ENCODE measurements around the gene CDC25B.
"Not testable (repeated sequence)": the region's sequence is repeated elsewhere in the genome, so short reads cannot be mapped to it uniquely, and the experiment has no call there.

Gene CDC25B

DNA sequence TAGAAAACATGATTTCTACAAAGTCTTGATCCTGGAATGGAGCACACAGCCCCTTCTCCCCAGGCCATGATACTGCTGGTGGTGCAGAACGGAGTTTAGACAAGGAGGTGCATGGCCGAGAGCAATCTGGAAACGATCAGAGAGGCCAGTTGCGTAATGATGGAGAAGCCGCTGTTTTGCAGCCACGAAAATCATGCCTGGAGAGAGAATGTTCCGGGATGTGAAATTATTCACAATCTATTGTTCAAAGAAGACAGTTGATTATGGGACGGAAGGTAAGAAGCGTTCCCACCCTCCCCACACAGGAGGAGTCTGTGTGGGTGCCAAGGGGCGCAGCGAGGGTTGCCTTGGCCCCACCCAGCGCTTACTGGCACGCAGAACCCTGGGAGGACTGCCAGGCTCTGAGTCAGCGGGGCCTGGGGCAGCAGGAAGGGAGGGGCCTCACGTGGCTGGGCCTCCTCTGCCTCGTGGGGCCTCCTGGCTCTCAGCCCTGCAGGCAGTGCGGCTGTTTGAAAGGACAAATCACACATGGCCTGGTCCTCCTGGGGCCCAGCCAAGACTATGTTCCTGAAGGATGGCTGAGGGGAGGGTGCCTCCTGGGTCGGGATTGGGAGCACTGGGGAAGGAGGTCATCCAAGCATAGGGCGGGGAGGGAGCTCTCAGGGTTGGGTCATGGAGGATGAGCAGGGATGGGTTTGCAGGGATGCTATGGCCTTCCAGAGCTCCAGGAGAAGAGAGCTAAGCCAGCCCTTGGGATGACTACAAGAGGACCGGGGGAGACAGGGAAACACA, 15.6 kb downstream of the CDC25B start:
- peak; percentile 89 for DNase-seq

- DNase-seq, result no peak
Observed at GRCh38 chr20:3812259-3812681, 16.2 kb downstream of the CDC25B start.

DNA sequence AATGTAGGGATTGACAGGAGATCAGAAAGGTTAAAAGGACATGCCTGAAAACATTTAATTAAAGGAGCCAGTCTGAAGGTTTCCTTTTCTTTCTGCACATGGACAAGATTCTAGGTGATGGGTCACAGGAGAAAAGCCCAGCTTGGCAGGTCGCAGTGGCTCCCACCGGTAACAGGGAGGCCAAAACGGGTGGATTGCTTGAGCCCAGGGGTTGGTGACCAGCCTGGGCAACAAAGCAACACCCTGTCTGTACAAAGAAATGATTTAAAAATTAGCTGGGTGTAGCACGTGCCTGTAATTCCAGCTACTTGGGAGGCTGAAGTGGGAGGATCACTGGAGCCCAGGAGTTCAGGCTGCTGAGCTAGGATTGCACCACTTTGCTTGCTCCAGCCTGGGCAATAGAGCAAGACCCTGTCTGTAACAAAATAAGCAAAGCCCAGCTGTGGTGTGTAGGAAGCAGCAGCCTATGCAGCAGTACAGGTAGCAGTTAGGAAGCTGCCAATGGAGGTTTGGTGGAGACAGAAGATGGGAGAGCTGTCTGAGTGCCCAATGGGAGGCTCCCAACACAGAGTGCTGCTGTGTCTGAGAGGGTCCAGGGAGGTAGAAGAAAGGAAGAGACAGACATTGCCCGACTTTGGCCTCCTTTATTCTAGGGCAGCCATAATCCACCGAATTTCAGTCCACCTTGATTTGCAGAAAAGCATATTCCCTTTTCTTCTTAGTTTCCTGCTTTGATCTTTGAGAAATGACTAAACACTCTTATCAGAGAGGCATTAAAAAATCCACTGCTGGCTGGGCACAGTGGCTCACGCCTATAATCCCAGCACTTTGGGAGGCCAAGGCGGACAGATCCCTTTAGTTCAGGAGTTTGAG, 17.1 kb downstream of the CDC25B start:
- DNase-seq, result no peak

- no peak for DNase-seq
Observed at GRCh38 chr20:3813848-3814581, 17.9 kb downstream of the CDC25B start.

GRCh38 chr20:3814928-3815495, 18.9 kb downstream of the CDC25B start:
- no peak for DNase-seq

DNA sequence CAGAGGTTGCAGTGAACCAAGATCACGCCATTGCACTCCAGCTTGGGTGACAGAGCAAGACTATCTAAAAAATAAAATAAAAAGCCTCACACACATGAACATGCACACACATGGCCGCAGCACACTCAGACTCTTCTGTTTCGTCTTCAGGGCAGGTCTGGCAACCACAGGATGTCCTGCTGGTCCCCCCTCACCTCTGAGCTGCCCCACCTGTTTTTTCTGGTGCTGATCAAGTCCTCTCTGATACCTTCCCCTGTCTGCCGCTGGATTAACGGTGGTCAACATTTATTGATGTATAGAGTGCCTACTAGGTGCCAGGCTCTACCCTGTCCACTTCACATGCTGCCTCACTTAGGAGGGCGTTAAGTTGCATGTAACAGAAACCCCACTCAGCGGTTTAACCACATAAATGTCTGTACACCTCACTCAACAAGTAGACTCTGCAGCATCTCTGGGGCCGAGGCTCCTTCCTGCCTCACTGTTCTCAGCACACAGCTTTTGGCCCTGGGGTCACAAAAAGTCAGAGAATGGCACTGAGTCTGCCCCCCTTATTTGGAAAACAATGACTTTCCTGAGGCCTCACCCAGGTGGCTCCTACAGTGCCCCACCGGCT, 19.7 kb downstream of the CDC25B start:
- no peak for DNase-seq

- no peak for DNase-seq
Observed at GRCh38 chr20:3818155-3819151, 22.3 kb downstream of the CDC25B start.

GRCh38 chr20:3819411-3820047, 23.4 kb downstream of the CDC25B start:
- no peak for DNase-seq

DNA sequence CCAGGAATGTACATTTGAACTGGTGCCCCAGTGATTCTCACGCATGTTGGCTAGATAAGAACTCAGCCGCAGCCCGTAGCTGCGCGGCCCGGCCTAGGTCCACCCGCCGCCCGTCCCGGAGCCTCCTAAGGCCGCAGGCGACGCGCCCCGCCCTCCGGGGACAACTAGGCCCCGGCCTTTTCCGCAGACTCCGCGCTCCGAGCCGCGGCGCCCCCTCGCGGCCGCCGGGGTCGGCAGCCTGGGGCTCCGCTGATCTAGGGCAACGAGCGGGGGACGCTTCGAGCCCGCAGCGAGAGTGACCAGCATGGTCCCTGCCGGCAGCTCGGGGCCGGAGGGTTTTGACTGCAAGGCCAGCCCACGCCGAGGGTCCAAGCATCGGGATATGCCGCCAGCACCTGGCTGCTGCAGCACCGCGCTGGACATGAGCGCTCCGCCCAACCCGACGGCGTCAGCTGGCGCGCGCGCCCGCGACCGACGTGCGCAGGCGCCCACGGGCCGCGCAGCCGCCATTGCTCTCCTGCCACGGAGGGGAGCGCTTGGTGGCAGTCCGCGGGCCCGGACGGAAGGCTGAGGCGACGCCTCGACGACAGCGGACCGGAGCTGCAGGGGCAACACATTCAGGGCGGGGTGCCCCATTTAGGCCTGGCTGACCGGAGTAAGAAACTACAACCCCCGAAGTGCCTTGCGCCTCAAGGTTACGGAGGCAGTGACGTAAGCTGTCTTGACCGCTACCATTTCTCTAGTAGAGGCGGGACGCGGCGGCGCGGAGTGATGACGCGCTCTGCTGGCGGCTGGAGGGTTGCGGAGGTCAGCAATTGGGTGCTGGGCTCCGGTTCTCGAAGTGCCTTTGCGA, 24.2 kb downstream of the CDC25B start, which contains the start of gene AP5S1:
Gene AP5S1 (plus strand): TSS at position 500 of the 853 bp plus-strand sequence. CDS start 1,571 bp downstream, outside the sequence.
- DNase-seq, result peak; percentile 94

- no peak for DNase-seq
Observed at GRCh38 chr20:3820901-3821727, 25.0 kb downstream of the CDC25B start.

- no peak for DNase-seq
Observed at GRCh38 chr20:3821996-3822395, 25.9 kb downstream of the CDC25B start.

DNA sequence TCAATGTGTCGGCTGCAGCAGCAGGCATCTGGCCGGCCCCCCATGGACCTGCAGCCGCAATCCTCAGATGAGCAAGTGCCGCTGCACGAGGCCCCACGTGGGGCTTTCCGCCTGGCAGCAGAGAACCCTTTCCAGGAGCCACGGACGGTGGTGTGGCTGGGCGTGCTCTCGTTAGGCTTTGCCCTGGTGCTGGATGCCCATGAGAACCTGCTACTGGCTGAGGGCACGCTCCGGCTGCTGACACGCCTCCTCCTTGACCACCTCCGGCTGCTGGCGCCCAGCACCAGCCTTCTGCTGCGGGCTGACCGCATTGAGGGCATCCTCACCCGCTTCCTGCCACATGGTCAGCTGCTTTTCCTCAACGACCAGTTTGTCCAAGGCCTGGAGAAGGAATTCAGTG, 27.8 kb downstream of the CDC25B start:
- DNase-seq, result no peak

DNA sequence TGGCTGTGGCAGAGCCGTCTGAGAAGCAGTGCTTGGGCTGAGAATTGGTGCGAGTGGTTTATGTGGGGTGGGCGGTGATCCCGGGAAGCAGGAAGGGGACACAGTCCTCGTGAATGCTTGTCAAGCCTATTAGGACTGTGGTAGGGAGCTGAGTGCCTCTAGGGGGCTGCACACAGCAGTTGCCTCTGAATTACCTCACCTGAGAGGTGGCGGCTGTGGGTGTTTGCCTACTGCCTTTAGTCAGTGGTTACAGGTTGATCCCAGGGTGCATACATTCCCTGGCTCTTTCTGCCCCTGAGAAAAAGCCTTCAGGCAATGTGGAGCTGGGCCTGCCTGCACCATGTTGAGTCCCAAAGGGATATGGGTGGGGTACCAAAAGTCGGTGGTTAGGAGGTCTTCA, 29.4 kb downstream of the CDC25B start:
- DNase-seq, result no peak

DNA sequence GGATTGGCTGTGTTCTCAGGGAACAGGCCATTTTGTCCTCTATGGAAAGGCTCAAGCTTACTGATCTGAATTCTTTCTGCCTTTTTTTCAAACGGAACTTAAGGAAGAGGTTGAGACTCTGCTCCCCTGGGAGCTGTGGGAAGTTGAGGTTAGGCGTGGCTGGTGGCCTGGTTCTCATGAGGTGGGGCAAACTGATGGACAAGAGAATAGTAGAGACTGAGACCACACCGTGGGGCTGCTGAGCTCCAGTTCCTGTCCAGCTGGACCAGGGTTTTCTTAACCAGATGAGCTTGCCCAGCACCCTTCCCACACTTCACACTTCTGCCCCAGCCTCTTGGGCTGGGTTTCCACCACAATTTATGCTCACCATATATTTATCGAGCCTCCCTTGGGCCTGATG, 30.3 kb downstream of the CDC25B start:
- DNase-seq, result no peak

DNA sequence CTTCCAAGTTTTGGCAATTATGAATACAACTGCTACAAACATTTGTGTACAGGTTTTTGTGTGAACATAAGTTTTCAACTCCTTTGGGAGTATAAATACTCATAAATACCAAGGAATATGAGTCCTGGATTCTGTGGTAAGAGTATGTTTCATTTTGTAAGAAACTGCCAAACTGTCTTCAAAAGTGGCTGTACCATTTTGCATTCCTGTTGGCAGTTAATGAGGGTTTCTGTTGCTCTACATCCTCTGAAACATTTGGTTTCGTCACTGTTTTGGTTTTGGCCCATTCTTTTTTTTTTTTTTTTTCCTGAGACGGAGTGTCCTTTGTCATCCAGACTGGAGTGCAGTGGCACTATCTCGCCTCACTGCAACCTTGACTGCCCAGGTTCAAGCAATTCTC, 32.7 kb downstream of the CDC25B start:
- no peak for DNase-seq

DNA sequence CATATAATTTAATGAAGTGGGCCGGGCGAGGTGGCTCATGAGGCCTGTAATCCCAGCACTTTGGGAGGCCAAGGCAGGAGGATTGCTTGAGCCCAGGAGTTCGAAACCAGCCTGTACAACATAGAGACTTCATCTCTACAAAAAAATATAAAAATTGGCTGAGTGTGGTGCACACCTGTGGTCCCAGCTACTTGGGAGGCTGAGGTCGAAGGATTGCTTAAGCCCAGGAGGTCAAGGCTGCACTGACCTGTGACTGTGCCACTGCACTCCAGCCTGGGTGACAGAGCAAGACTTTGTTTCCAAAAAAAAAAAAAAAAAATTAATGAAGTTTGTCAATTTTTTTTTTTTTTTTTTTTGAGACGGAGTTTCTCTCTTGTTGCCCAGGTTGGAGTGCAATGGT, 33.8 kb downstream of the CDC25B start:
- not testable (repeated sequence) for DNase-seq

DNA sequence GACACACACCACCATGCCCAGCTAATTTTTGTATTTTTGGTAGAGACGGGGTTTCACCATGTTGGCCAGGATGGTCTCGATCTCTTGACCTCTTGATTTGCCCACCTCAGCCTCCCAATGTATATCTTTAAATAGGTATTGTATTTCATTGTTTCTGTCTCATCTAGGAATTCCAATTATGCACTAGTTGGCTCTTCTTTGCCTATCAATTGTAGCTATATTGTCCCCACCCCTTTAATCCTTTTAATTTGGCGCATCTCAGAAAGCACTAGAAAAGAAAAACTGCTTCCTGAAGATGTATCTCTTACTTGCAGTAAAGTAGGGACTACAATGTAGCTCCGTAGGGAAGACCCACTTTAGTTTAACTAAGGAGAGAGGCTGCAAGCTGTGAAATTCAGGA, 40.0 kb downstream of the CDC25B start:
- no peak for DNase-seq

DNA sequence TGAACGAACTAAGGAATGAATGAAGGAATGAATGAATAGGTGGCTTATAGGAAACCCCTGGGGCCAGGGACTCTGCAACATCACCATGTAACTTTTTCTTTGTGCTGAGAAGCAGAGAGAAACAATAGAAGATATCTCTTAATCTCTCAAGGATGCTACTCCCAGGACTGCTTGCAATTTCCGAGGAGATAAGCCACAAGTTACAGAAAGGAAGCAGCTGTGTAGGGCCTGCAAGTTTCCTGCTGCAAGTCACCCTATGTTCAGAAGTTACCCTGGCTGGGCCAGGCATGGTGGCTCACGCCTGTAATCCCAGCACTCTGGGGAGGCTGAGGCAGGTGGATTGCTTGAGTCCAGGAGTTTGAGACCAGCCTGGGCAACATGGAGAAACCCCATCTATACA, 43.2 kb downstream of the CDC25B start:
- peak; percentile 37 for DNase-seq

GRCh38 chr20:3840201-3840600, 44.1 kb downstream of the CDC25B start:
- DNase-seq, result not testable (repeated sequence)
